ENCODE results near the gene SRM. TPM values are rescaled to one million over a fixed set of nuclear protein-coding genes. Genes with fewer than 3 reads are reported as not detected.
"Not testable (repeated sequence)": the region's sequence is repeated elsewhere in the genome, so short reads cannot be mapped to it uniquely, and the experiment has no call there.

Gene SRM
- total and polyA plus RNA-seq, 4 donors, result 48.9 to 88.7 (median 69.4) TPM

DNA sequence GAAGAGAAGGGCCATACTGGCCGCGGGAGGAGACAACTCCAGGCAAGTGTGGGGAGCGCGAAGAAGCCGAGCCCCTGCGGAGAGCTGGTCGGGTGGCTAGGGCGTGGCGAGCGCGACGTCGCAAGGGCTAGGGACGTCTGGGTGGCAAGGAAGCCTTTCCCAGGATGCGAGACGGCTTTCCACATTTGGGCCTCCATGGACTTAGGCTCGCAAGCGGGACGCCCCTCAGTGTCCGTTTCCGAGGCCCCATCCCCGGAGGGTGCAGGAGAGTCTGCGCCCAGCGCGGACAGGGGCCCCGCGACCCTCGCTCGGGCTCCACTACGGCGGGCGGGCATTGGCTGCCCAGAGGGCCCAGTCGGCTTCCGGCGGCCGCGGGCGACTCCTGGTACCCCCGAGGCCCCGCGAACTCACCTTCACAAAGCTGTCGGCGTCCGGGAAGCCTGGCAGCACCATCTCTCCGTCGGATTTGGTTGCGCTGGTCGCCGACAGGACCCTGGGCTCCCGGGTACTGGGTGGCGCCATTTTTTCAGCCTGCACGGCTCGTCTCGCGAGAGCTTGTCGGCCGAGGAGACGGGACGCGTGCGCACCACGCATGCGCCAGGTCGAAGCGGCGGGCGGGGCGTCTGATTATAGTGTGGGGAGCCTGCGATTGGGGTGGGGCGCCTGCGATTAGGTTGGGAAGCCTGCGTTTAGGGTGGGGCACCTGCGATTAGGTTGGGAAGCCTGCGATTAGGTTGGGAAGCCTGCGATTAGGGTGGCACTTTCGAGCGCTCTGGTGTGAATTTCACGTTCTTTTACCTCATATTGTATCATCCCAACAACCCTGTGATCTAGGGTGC, 39.7 kb upstream of the SRM start, which contains the start of gene EXOSC10:
EXOSC10 (minus strand) TSS at position 560 of the 839 bp plus-strand sequence; CDS start at position 522, 38 bp downstream.
- 0% methylated on average over 78 of the region's 78 CpGs for WGBS, 2 donors
- ATAC-seq (ENCODE audit: low FRiP score) (peak; percentile 99), DNase-seq (peak; percentile 95 to 98)
- no peaks in the 10 kb centered on the region for H3K27me3 ChIP-seq (ENCODE audit: control insufficient read depth in 1 of 2, insufficient read depth in 2 of 2, low read length in 1 of 2)
- H3K4me1 ChIP-seq (ENCODE audit: control insufficient read depth in 1 of 2, insufficient read depth in 2 of 2, low read length in 2 of 2), result no peaks in the 10 kb centered on the region
- H3K36me3 ChIP-seq (ENCODE audit: control insufficient read depth in 1 of 2, insufficient read depth in 2 of 2, low read length in 1 of 2), result peaks cover 0 to 3% of the 10 kb centered on the region in 2 donors
- peak within 1 kb of the TSS in 1 of 2 donors; percentile 28 for H3K27ac ChIP-seq (ENCODE audit: low read depth in 1 of 2, low read length in 2 of 2)
- no peaks in the 10 kb centered on the region for H3K9me3 ChIP-seq (ENCODE audit: control insufficient read depth, low read length)
- intact Hi-C loops (cut with DNase I), result loop anchor here in 1 of 2 donors (5.0 kb wide), 1 partner anchor 58 kb away; no protein-coding TSS in a partner anchor
- peak within 1 kb of the TSS; percentile 61 to 90 for H3K4me3 ChIP-seq (ENCODE audit: low read length in 2 of 2)

DNA sequence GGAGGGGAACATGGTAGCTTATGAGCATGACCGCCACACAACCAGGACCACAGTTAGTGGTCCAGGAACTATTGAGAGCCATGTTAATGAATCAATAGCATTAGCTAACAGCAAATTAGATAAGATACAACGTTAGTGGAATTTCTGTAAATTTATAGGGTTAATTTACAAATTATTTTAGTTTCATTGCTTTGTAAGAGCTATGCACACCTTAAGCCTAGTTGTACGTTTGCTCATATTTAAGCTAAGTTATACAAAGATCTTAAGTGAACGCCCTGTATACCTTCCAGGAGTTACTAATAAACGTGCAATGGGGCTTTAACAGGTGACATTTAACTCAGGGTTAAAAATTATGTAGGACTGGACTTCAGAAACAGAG, 39.1 kb upstream of the SRM start:
- Histone ChIP-seq H3K4me1 (ENCODE audit: control insufficient read depth in 1 of 2, insufficient read depth in 2 of 2, low read length in 2 of 2) (no peaks in the 10 kb centered on the region), H3K36me3 (ENCODE audit: control insufficient read depth in 1 of 2, insufficient read depth in 2 of 2, low read length in 1 of 2) (peaks cover 0 to 3% of the 10 kb centered on the region in 2 donors), H3K27ac (ENCODE audit: low read depth in 1 of 2, low read length in 2 of 2) (no peak overlapping the region), H3K4me3 (ENCODE audit: low read length in 2 of 2) (peak overlapping the region; percentile 61 to 90), H3K27me3 (ENCODE audit: control insufficient read depth in 1 of 2, insufficient read depth in 2 of 2, low read length in 1 of 2) (no peaks in the 10 kb centered on the region), H3K9me3 (ENCODE audit: control insufficient read depth, low read length) (no peaks in the 10 kb centered on the region)
- intact Hi-C loops (cut with DNase I), result no loop called here
- ATAC-seq (ENCODE audit: low FRiP score) (no peak), DNase-seq (no peak)
- 12 to 15% methylated on average over 5 of the region's 5 CpGs for WGBS, 2 donors

DNA sequence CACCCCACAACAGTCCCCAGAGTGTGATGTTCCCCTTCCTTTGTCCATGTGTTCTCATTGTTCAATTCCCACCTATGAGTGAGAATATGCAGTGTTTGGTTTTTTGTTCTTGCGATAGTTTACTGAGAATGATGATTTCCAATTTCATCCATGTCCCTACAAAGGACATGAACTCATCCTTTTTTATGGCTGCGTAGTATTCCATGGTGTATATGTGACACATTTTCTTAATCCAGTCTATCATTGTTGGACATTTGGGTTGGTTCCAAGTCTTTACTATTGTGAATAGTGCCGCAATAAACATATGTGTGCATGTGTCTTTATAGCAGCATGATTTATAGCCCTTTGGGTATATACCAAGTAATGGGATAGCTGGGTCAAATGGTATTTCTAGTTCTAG, 24.0 kb upstream of the SRM start:
- intact Hi-C loops (cut with DNase I); ATAC-seq (ENCODE audit: low FRiP score); H3K36me3 ChIP-seq (ENCODE audit: control insufficient read depth in 1 of 2, insufficient read depth in 2 of 2, low read length in 1 of 2); H3K4me3 ChIP-seq (ENCODE audit: low read length in 2 of 2); H3K9me3 ChIP-seq (ENCODE audit: control insufficient read depth, low read length); H3K27ac ChIP-seq (ENCODE audit: low read depth in 1 of 2, low read length in 2 of 2); DNase-seq; H3K27me3 ChIP-seq (ENCODE audit: control insufficient read depth in 1 of 2, insufficient read depth in 2 of 2, low read length in 1 of 2); H3K4me1 ChIP-seq (ENCODE audit: control insufficient read depth in 1 of 2, insufficient read depth in 2 of 2, low read length in 2 of 2): not testable (repeated sequence)
- WGBS, 2 donors, result 90 to 96% methylated on average over 2 of the region's 3 CpGs

DNA sequence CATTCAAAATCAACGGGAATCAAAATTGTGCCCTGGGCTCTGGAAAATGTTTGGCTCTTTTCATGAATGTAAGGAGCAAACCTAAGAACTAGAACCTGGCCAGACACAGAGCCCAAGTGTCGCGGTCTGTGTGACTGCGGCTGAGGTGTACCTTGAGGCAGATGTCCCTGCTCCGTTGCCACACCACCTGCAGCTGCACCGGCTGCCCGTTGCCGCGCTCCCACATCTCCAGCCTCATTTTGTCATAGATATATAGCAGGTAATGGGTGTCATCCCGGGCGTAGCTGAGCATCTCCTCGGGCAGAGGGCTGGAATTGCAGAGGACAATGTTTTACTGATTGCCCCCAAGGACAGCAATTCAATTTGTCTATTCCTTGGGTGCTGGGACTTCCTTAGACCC, 21.1 kb upstream of the SRM start:
- no peaks in the 10 kb centered on the region for H3K27me3 ChIP-seq (ENCODE audit: control insufficient read depth in 1 of 2, insufficient read depth in 2 of 2, low read length in 1 of 2)
- 85 to 87% methylated on average over 12 of the region's 12 CpGs for WGBS, 2 donors
- H3K9me3 ChIP-seq (ENCODE audit: control insufficient read depth, low read length), result no peaks in the 10 kb centered on the region
- DNase-seq (peak in 1 of 2 donors; percentile 43), ATAC-seq (ENCODE audit: low FRiP score) (no peak)
- no peaks in the 10 kb centered on the region for H3K4me1 ChIP-seq (ENCODE audit: control insufficient read depth in 1 of 2, insufficient read depth in 2 of 2, low read length in 2 of 2)
- intact Hi-C loops (cut with DNase I), result no loop called here
- H3K36me3 ChIP-seq (ENCODE audit: control insufficient read depth in 1 of 2, insufficient read depth in 2 of 2, low read length in 1 of 2), result peaks cover 0 to 12% of the 10 kb centered on the region in 2 donors
- no peak overlapping the region for H3K27ac ChIP-seq (ENCODE audit: low read depth in 1 of 2, low read length in 2 of 2)
- H3K4me3 ChIP-seq (ENCODE audit: low read length in 2 of 2), result no peak overlapping the region

DNA sequence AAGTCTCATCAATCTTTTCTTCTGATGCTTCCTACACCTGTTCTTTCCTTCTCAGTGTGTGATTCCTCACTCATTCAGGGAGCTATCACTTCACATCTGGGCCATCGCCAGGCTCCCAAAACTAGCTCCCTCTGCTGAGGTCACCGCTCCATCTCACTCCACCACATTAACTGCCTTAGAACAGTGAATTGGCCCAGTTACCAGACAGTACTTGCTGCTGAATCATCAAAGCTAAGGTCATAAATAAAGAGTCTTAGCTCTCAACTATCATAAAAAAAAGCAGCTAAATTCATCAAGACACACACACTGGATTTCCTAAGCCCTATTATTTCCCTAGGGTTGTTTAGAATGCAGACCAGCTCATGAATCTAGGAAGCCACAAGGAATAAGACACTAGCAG, 18.8 kb upstream of the SRM start:
- 97 to 98% methylated on average over 2 of the region's 2 CpGs for WGBS, 2 donors
- no peaks in the 10 kb centered on the region for H3K27me3 ChIP-seq (ENCODE audit: control insufficient read depth in 1 of 2, insufficient read depth in 2 of 2, low read length in 1 of 2)
- H3K9me3 ChIP-seq (ENCODE audit: control insufficient read depth, low read length), result no peaks in the 10 kb centered on the region
- DNase-seq (no peak), ATAC-seq (ENCODE audit: low FRiP score) (no peak)
- intact Hi-C loops (cut with DNase I), result no loop called here
- H3K4me3 ChIP-seq (ENCODE audit: low read length in 2 of 2), result no peak overlapping the region
- H3K36me3 ChIP-seq (ENCODE audit: control insufficient read depth in 1 of 2, insufficient read depth in 2 of 2, low read length in 1 of 2), result peaks cover 3 to 14% of the 10 kb centered on the region in 2 donors
- no peak overlapping the region for H3K27ac ChIP-seq (ENCODE audit: low read depth in 1 of 2, low read length in 2 of 2)
- H3K4me1 ChIP-seq (ENCODE audit: control insufficient read depth in 1 of 2, insufficient read depth in 2 of 2, low read length in 2 of 2), result no peaks in the 10 kb centered on the region

DNA sequence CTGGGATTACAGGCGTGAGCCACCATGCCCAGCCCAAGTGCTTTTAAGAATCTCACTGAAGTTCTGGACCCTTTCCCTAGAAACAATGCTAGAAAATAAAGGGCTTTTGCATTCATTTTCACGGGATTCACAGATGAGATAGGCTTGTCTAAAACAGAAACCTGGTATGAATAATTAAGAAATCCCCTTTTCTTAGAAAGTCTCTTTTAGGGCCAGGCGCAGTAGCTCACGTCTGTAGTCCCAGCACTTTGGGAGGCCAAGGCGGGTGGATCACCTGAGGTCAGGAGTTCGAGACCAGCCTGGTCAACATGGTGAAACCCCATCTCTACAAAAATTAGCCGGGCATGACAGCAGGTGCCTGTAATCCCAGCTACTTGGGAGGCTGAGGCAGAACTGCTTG, 13.6 kb upstream of the SRM start:
- ATAC-seq (ENCODE audit: low FRiP score); H3K4me3 ChIP-seq (ENCODE audit: low read length in 2 of 2); H3K9me3 ChIP-seq (ENCODE audit: control insufficient read depth, low read length); H3K4me1 ChIP-seq (ENCODE audit: control insufficient read depth in 1 of 2, insufficient read depth in 2 of 2, low read length in 2 of 2); H3K27ac ChIP-seq (ENCODE audit: low read depth in 1 of 2, low read length in 2 of 2); H3K27me3 ChIP-seq (ENCODE audit: control insufficient read depth in 1 of 2, insufficient read depth in 2 of 2, low read length in 1 of 2); intact Hi-C loops (cut with DNase I): not testable (repeated sequence)
- 92 to 93% methylated on average over 7 of the region's 7 CpGs for WGBS, 2 donors
- peak in 1 of 2 donors; percentile 25 for DNase-seq
- H3K36me3 ChIP-seq (ENCODE audit: control insufficient read depth in 1 of 2, insufficient read depth in 2 of 2, low read length in 1 of 2), result peaks cover 3 to 18% of the 10 kb centered on the region in 2 donors

DNA sequence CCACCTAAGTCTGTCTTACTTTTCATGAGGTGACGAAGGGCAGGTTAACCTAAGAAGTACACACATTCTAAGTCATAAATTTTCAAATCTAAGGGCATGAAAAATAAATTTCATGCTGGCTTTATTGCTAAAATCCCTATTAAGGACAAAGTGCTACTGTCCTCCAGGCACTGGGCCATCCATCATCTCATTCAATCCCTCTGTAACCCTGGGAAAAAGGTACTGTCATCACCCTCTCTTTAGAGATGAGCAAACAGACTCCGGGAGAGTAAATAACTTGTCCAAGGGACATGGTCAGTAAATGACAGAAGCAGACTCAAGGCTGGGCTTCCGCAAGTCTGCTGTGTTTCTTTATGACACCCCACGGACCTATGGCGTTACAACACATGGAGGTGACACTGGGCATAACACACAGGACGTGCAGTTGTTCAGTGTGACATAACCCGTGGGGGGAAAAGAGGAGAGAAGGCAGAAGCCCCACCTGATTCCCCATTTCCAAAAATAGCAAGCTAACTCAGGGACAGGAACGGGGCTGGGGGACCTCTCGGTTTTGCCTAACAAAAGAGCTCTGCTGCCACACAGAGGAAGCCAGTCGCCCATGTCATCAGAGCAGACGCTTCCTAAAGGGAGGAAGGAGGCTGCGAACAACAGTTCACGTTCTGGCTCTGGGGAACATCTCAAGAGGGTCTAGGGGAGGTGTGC, 12.5 kb upstream of the SRM start:
- H3K4me3 ChIP-seq (ENCODE audit: low read length in 2 of 2), result no peak overlapping the region
- H3K36me3 ChIP-seq (ENCODE audit: control insufficient read depth in 1 of 2, insufficient read depth in 2 of 2, low read length in 1 of 2), result peaks cover 3 to 18% of the 10 kb centered on the region in 2 donors
- H3K27ac ChIP-seq (ENCODE audit: low read depth in 1 of 2, low read length in 2 of 2), result no peak overlapping the region
- peak in 1 of 2 donors; percentile 45 for DNase-seq
- no peaks in the 10 kb centered on the region for H3K27me3 ChIP-seq (ENCODE audit: control insufficient read depth in 1 of 2, insufficient read depth in 2 of 2, low read length in 1 of 2)
- H3K9me3 ChIP-seq (ENCODE audit: control insufficient read depth, low read length), result no peaks in the 10 kb centered on the region
- H3K4me1 ChIP-seq (ENCODE audit: control insufficient read depth in 1 of 2, insufficient read depth in 2 of 2, low read length in 2 of 2), result no peaks in the 10 kb centered on the region
- ATAC-seq (ENCODE audit: low FRiP score), result no peak
- intact Hi-C loops (cut with DNase I), result no loop called here
- 64 to 66% methylated on average over 13 of the region's 13 CpGs for WGBS, 2 donors

DNA sequence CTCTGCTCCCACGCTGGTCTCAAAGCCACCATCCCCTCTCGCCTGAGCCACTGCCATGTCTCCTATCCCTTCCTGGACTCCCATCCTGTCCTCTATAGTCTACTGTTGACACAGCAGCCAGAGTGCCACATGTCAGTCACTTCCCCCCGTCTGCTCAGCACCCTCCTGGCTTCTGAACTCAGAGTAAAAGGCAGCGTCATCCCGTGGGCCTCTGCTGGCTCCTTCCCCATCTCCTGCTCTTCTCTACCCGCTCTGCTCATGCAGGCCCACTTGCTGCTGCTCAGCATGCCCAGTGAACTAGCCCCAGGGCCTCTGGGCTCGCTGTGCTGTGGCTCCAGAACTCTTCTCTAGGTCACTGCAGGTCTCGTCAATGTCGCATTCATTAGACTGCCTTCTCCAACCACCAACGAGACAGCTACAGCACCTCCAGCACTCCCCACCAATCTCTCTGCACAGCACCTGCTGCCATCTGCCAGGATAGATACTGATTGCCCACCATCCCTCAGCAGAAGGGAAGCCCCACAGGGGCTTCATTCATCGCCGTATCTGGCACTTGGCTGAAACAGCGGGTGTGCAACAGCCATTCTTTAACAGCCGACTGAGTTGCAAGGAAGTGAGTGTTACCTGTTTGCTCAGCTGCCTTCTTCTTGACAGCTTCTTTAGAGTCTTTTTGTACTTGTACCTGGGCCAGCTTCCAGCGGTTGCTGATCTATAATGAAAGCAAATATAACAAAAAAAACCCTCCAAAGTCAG, 11.8 kb upstream of the SRM start:
- WGBS, 2 donors, result 77% methylated on average over 15 of the region's 15 CpGs
- Histone ChIP-seq H3K36me3 (ENCODE audit: control insufficient read depth in 1 of 2, insufficient read depth in 2 of 2, low read length in 1 of 2) (peaks cover 3 to 16% of the 10 kb centered on the region in 2 donors), H3K9me3 (ENCODE audit: control insufficient read depth, low read length) (no peaks in the 10 kb centered on the region), H3K4me1 (ENCODE audit: control insufficient read depth in 1 of 2, insufficient read depth in 2 of 2, low read length in 2 of 2) (no peaks in the 10 kb centered on the region), H3K4me3 (ENCODE audit: low read length in 2 of 2) (no peak overlapping the region), H3K27me3 (ENCODE audit: control insufficient read depth in 1 of 2, insufficient read depth in 2 of 2, low read length in 1 of 2) (no peaks in the 10 kb centered on the region), H3K27ac (ENCODE audit: low read depth in 1 of 2, low read length in 2 of 2) (no peak overlapping the region)
- DNase-seq (peak in 1 of 2 donors; percentile 55), ATAC-seq (ENCODE audit: low FRiP score) (no peak)
- intact Hi-C loops (cut with DNase I), result no loop called here

Data from aorta (tissue), 5 donors.